Epithelial cell of prostate (primary cell): ENCODE data around the gene LAMA5.

Experiments used
- DNase-seq: peaks from one replicate; pipeline ENCODE4 v3.0.0-alpha.2; 2011; ENCODE audit warnings: low read depth, low spot score
- H3K27ac ChIP-seq: fragments of 450-650 bp; 2 replicates; pipeline ENCODE4 v1.5.1; 2017; ENCODE audit warnings: mild to moderate bottlenecking

The LAMA5 gene

DNA sequence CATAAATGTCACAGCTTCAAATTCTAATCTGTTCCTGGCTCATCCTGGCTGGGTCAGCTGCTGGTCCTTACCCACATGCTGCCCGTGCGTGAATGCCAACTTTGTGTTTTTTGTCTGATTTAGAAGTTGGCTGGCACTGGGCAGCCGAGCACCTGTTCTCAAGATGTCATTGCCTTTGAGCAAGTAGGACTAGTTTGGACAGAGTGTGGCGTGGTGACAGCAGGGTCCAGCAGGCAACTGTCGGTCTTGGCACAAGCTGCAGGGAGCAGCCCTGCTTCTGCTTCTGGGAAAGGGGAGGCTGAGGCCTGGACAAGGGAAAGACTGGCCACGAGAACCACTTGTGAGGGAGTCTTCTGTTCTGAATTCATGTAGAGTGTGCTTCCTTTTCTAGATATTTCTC is 90.7 kb downstream of the LAMA5 start:
- DNase-seq, result no peak
- no peak overlapping the region for H3K27ac ChIP-seq

DNA sequence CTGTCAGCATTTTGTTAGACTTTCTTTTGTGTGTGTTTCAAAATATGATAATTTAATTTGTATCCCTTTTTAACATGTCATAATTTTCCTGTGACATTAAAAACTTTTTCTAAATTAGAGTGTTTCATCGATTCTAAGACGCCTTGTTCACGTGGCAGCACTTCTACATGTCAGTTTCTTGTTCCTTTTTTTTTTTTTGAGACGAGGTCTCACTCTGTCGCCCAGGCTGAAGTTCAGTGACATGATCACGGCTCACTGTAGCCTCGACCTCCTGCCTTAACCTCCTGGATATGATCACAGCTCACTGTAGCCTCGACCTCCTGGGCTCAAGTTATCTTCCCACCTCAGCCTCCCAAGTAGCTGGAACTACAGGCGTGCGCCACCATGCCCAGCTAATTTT is 91.9 kb downstream of the LAMA5 start:
- no peak for DNase-seq

DNA sequence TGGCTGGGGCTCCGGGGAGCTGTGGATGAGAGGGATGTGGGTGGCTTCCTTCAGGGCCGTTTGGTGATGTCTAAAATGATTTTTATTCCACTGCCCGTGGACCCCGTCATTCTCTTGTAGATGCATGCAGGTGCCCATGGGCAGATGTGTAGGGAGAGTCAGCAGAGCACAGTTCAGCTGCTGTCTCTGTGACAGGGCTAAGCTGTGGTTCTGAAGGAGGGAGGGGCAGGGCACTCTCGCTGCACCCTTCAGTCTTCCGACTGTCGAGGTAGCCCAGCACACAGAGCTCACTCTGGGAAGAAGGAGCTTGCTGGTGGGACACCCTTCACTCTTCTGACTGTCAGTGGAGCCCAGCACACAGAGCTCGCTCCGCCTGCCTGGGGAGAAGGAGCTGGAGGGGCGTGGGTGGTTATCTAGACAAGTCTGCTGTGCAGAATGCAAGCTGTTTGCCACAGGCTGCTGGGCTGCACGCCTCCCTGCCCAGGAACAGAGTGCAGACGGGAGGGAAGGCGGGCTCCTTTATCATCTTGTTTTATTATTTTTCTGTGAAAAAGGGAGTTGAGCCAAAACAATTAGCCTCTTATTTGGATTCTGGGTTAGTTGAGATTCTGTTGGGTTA is 92.7 kb downstream of the LAMA5 start:
- no peak overlapping the region for H3K27ac ChIP-seq
- DNase-seq, result no peak

More for the DNA sequence above, 91.9 kb downstream of the LAMA5 start:
- H3K27ac ChIP-seq, result no peak overlapping the region

- no peak for DNase-seq
- H3K27ac ChIP-seq, result no peak overlapping the region
Measured at GRCh38 chr20:62273416-62273815, 93.7 kb downstream of the LAMA5 start.

GRCh38 chr20:62272200-62272599 is 94.9 kb downstream of the LAMA5 start:
- DNase-seq, result no peak
- no peak overlapping the region for H3K27ac ChIP-seq

DNA sequence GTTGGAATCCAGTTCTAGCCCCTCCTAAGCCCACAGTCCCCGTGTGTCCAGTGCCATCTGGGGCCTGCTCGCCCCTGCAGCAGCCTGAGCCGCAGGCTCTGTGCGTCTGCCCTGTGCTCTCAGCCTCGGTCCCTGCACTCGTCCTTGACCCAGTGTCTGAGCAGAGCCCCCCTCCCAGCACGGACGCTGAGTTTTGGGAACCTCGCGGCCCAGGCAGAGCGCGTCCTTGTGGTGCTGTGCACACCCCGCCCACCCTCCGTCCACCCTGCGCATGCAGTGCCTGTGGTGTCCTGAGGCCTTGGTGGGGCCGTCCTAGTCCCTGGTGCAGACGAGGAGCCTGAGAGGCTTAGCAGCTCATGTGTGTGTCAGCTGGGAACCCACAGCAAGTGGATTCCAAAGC is 97.2 kb downstream of the LAMA5 start:
- H3K27ac ChIP-seq, result no peak overlapping the region
- no peak for DNase-seq

DNA sequence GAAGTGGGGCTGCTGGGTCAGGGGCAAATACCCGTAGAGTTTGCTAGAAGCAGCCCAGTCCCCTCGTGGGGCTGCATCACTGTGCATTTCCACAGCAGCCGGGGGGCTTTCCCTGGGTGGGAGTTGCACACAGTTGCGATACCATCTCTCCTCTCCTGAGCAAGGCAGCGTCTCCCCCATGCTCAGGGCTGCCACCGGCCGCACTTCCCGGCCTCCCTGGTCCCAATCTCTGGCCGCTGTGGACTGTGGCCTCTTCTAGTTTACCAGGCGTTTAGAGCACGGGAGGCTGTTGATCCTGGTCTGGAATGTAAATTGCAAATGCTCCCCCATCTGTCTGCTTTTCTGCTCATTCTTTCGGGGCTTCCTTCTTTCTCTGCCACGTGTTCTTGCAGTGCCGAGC is 97.7 kb downstream of the LAMA5 start:
- no peak overlapping the region for H3K27ac ChIP-seq
- DNase-seq, result no peak

DNA sequence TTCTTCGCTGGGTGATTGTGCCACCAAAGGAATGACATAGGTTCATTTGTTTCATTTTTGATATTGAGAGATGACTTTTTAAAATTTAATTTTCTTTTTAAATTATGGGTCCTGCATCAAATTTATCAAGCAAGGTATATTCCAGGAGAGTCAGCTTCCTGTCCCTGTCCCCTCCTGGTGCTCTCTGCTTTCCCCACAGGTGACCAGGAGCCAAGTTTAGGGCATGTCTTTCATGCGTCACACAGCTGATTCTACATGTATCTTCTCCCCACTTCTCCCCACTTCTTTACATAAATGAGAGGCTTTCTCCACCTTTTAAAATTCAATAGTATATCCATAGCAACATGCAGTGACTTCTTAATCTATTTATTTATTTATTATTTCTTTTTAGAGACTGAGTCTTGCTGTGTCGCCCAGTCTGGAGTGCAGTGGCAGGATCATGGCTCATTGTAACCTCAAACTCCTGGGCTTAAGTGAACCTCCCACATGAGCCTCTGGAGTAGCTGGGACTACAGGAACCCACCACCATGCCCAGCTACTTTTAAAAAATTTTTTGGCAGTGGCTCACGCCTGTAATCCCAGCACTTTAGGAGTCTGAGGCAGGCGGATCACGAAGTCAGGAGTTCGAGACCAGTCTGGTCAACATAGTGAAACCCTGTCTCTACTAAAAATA is 98.7 kb downstream of the LAMA5 start:
- DNase-seq, result no peak
- no peak overlapping the region for H3K27ac ChIP-seq

- DNase-seq, result no peak
- H3K27ac ChIP-seq, result no peak overlapping the region
Measured at GRCh38 chr20:62267543-62267942, 99.6 kb downstream of the LAMA5 start.

DNA sequence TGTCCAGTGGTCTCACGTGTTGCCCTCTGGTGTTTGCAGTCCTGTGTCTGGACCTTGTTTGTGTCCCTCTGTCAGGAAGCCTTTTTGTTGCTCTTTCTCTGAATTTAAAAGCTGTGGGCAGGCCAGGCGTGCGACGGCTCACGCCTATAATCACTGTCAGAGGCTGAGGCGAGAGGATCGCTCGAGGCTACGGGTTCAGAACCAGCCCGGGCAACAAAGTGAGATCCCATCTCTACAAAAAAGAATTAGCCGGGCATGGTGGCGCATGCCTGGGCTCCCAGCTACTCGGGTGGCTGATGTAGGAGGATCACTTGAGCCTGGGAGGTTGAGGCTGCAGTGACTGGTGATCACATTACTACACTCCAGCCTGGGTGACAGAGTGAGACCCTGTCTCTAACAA is 100.3 kb downstream of the LAMA5 start:
- no peak overlapping the region for H3K27ac ChIP-seq

GRCh38 chr20:62266340-62266739 is 100.8 kb downstream of the LAMA5 start:
- DNase-seq, result no peak

More for the DNA sequence above, 100.3 kb downstream of the LAMA5 start:
- no peak for DNase-seq

DNA sequence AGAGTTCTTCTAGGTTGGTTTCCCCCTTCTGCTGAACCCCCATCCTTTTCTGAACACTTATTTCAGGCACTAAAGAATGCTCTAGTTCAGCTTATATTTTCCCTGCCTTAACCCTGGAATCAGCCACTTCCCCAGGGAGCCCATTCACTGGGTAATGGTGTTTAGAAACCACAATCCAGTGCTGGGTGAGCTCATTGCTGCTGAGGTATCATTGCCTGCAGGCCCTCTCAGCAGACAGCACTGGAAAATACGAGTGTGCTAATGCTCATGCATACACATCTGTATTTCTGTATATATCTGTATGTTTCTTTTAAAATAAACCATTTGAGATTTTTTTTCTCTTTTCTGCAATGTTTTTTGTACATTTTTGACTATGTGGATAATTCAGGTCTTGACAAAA is 101.7 kb downstream of the LAMA5 start:
- no peak for DNase-seq
- no peak overlapping the region for H3K27ac ChIP-seq

More at GRCh38 chr20:62266340-62266739, 100.8 kb downstream of the LAMA5 start:
- H3K27ac ChIP-seq, result no peak overlapping the region

- H3K27ac ChIP-seq, result no peak overlapping the region
- DNase-seq, result no peak
Measured at GRCh38 chr20:62263396-62263795, 103.7 kb downstream of the LAMA5 start.

DNA sequence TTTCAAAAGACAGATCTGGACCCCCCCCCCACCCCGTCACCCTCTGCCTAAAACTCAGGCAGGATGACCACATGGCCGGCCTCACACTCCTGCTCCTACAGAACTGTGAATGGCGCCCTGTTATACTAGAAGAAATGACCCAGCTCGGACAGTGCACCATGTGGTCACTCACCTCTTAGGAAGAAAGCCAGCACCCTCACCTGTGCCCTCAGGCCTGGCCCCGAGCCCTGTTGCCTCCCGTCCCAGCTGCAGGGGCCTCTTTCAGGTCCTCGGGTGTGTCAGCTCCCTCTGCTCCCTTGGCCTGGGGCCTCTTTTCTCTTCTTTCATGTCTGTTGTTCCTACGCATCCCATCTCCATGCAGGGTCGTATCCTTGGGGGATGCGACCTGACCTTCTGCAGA is 105.0 kb downstream of the LAMA5 start:
- no peak overlapping the region for H3K27ac ChIP-seq

DNA sequence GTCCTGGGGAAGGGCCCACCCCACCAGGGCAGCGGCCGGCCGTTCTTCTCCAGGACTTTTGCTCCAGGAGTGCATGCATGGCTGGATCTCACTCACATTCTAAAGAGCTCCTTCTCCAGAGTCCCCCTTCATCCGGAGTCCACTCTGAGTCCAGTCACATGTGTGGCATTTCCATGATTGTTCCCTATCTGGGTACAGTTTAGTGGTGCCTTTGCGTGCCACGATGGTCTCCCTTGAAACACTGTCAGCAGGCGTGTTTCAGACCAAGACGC is 107.9 kb downstream of the LAMA5 start:
- DNase-seq, result no peak
- no peak overlapping the region for H3K27ac ChIP-seq

More for the DNA sequence above, 105.0 kb downstream of the LAMA5 start:
- no peak for DNase-seq
